ENCODE data around the gene RNF220.

The RNF220 gene

GRCh38 chr1:44484155-44484688 is 79.2 kb downstream of the RNF220 start:
- Histone ChIP-seq H2AFZ (ENCODE audit: low read length) (no peak overlapping the region), H3K27me3 (ENCODE audit: insufficient read depth, low read length, poor library complexity, severe bottlenecking) (no peaks in the 10 kb centered on the region), H3K4me1 (ENCODE audit: insufficient read depth, low read length, poor library complexity, severe bottlenecking) (peaks cover 51% of the 10 kb centered on the region), H3K4me2 (ENCODE audit: low read depth, low read length, poor library complexity, severe bottlenecking) (no peak overlapping the region), H3K4me3 (ENCODE audit: low read length, poor library complexity, severe bottlenecking) (no peak overlapping the region), H3K9me3 (ENCODE audit: insufficient read depth, low read depth, low read length) (no peaks in the 10 kb centered on the region), H3K9ac (ENCODE audit: low read depth, low read length, poor library complexity, severe bottlenecking) (peak overlapping the region; percentile 15), H3K9me2 (replicated peaks; ENCODE audit: low read depth, low read length) (no peaks in the 10 kb centered on the region), H3K36me3 (ENCODE audit: insufficient read depth, low read length) (no peaks in the 10 kb centered on the region; the same call in 1 of the 2 replicates), H4K20me1 (ENCODE audit: insufficient read depth, low read length, poor library complexity, severe bottlenecking) (no peaks in the 10 kb centered on the region), H3F3A (ENCODE audit: low read depth) (peaks cover 5% of the 10 kb centered on the region; the same call in 1 of the 2 replicates), H3K79me2 (ENCODE audit: insufficient read depth, low read length) (peaks cover 32% of the 10 kb centered on the region)
- TF ChIP-seq CTCF (conservative IDR thresholded peaks at IDR 0.05; ENCODE audit: low read length) = no peak
- TF ChIP-seq EZH2phosphoT487 (IDR thresholded peaks at IDR 0.05; ENCODE audit: borderline replicate concordance) = no peak

- peaks cover 5% of the 10 kb centered on the region; the same call in 1 of the 2 replicates for H3F3A ChIP-seq (ENCODE audit: low read depth)
- TF ChIP-seq CTCF (conservative IDR thresholded peaks at IDR 0.05; ENCODE audit: low read length) = no peak
- TF ChIP-seq EZH2phosphoT487 (IDR thresholded peaks at IDR 0.05; ENCODE audit: borderline replicate concordance) = no peak
- H2AFZ ChIP-seq (ENCODE audit: low read length) = no peak overlapping the region
- no peaks in the 10 kb centered on the region for H3K27me3 ChIP-seq (ENCODE audit: insufficient read depth, low read length, poor library complexity, severe bottlenecking)
- H3K4me3 ChIP-seq (ENCODE audit: low read length, poor library complexity, severe bottlenecking) = no peak overlapping the region
- peak overlapping the region; percentile 33 for H3K4me2 ChIP-seq (ENCODE audit: low read depth, low read length, poor library complexity, severe bottlenecking)
- no peaks in the 10 kb centered on the region for H4K20me1 ChIP-seq (ENCODE audit: insufficient read depth, low read length, poor library complexity, severe bottlenecking)
- peaks cover 4% of the 10 kb centered on the region; the same call in 1 of the 2 replicates for H3K9me3 ChIP-seq (ENCODE audit: insufficient read depth, low read depth, low read length)
- peaks cover 32% of the 10 kb centered on the region for H3K79me2 ChIP-seq (ENCODE audit: insufficient read depth, low read length)
- no peaks in the 10 kb centered on the region for H3K9me2 ChIP-seq (replicated peaks; ENCODE audit: low read depth, low read length)
- H3K4me1 ChIP-seq (ENCODE audit: insufficient read depth, low read length, poor library complexity, severe bottlenecking) = peaks cover 47% of the 10 kb centered on the region
- H3K9ac ChIP-seq (ENCODE audit: low read depth, low read length, poor library complexity, severe bottlenecking) = peak overlapping the region; percentile 2
- no peaks in the 10 kb centered on the region; the same call in 1 of the 2 replicates for H3K36me3 ChIP-seq (ENCODE audit: insufficient read depth, low read length)
Observed at GRCh38 chr1:44485229-44485933, 80.3 kb downstream of the RNF220 start.

- Histone ChIP-seq H3K27me3 (ENCODE audit: insufficient read depth, low read length, poor library complexity, severe bottlenecking) (no peaks in the 10 kb centered on the region), H3K79me2 (ENCODE audit: insufficient read depth, low read length) (peaks cover 32% of the 10 kb centered on the region), H3K4me1 (ENCODE audit: insufficient read depth, low read length, poor library complexity, severe bottlenecking) (peaks cover 47% of the 10 kb centered on the region), H3K36me3 (ENCODE audit: insufficient read depth, low read length) (peaks cover 3% of the 10 kb centered on the region; the same call in 1 of the 2 replicates), H2AFZ (ENCODE audit: low read length) (no peak overlapping the region), H3K9me3 (ENCODE audit: insufficient read depth, low read depth, low read length) (peaks cover 9% of the 10 kb centered on the region; the same call in 1 of the 2 replicates), H3K4me2 (ENCODE audit: low read depth, low read length, poor library complexity, severe bottlenecking) (peak overlapping the region; percentile 33), H3K9me2 (replicated peaks; ENCODE audit: low read depth, low read length) (no peaks in the 10 kb centered on the region), H3K9ac (ENCODE audit: low read depth, low read length, poor library complexity, severe bottlenecking) (no peak overlapping the region), H3F3A (ENCODE audit: low read depth) (peaks cover 5% of the 10 kb centered on the region; the same call in 1 of the 2 replicates), H3K4me3 (ENCODE audit: low read length, poor library complexity, severe bottlenecking) (no peak overlapping the region), H4K20me1 (ENCODE audit: insufficient read depth, low read length, poor library complexity, severe bottlenecking) (no peaks in the 10 kb centered on the region)
- TF ChIP-seq CTCF (conservative IDR thresholded peaks at IDR 0.05; ENCODE audit: low read length) (no peak), EZH2phosphoT487 (IDR thresholded peaks at IDR 0.05; ENCODE audit: borderline replicate concordance) (no peak)
Observed at GRCh38 chr1:44485934-44486460, 80.9 kb downstream of the RNF220 start.
